GM19467 (cell line): Measurements from ENCODE around the gene REX1BD.
"Not testable (repeated sequence)": the region's sequence is repeated elsewhere in the genome, so short reads cannot be mapped to it uniquely, and the experiment has no call there.

ENCODE experiments used
- ATAC-seq: cut with Tn5 transposase; IDR thresholded peaks from one replicate; pipeline ENCODE4 v1.9.1; 2021; ENCODE audit warnings: mild to moderate bottlenecking, moderate library complexity; ENCODE audit not compliant: unreplicated experiment

Gene REX1BD

GRCh38 chr19:18576383-18576782 is 12.2 kb upstream of the REX1BD start:
- ATAC-seq: no peak

DNA sequence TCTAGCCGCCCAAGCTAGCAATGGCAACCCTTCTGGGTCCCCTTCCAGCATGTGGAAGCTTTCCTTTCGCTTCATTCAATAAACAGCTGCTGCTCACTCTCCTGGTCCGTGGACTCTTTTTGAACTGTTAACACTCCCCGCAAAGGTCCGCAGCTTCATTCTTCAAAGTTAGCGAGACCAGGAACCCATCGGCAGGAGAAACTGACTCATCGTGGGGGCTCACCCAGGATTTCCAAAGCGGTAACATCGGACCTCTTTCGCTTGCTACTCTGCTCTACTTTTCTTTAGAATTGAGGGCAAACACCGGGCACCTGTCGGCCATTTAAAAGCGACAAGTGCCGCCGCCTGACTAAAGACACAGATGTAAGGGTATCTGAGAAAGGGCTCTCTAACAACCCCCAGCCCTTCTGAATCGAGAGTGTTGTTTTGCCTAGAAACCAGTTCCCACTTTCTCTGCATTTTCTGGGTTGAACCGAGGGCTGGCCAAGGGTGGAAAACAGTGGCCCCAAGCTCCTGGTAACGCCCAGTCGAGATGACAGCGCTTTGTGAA is 11.2 kb upstream of the REX1BD start:
- no peak for ATAC-seq

- no peak for ATAC-seq
Measured at GRCh38 chr19:18580311-18580710, 8.3 kb upstream of the REX1BD start.

DNA sequence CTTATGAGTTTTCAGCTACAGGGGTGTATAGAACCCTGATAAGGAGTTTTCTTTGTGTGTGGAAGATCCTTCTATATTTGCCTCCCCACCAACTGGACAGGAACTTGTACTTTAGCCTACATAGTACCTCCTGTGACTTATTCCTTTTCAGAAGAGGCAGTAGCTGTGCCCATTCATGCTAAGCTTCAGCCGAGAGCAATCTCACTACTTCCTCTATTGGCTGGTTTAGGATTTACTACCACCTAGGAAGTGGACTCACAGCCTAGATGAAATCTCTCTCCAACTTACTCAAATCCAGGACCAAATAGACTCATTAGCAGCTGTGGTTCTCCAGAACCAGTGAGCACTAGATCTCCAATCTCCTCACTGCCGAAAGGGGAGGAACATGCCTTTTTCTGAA is 2.3 kb upstream of the REX1BD start:
- ATAC-seq: no peak

DNA sequence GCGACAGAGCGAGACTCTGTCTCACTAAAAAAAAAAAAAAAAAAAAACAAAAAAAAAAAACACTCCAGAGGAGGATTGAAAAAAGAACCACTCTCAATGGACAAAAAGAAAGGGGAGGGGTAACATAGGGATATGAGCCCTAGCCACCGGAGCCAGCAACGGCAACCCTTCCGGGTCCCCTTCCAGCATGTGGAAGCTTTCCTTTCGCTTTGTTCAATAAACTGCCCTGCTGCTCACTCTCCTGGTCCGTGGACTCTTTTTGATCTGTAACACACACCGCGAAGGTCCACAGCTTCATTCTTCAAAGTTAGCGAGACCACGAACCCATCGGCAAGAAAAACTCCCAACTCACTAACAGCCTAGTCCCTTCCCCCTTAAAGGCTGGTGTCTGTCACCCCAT is 1.0 kb upstream of the REX1BD start:
- ATAC-seq: no peak

GRCh38 chr19:18587962-18588610 is 512 bp upstream of the REX1BD start:
- ATAC-seq: peak; percentile 20

DNA sequence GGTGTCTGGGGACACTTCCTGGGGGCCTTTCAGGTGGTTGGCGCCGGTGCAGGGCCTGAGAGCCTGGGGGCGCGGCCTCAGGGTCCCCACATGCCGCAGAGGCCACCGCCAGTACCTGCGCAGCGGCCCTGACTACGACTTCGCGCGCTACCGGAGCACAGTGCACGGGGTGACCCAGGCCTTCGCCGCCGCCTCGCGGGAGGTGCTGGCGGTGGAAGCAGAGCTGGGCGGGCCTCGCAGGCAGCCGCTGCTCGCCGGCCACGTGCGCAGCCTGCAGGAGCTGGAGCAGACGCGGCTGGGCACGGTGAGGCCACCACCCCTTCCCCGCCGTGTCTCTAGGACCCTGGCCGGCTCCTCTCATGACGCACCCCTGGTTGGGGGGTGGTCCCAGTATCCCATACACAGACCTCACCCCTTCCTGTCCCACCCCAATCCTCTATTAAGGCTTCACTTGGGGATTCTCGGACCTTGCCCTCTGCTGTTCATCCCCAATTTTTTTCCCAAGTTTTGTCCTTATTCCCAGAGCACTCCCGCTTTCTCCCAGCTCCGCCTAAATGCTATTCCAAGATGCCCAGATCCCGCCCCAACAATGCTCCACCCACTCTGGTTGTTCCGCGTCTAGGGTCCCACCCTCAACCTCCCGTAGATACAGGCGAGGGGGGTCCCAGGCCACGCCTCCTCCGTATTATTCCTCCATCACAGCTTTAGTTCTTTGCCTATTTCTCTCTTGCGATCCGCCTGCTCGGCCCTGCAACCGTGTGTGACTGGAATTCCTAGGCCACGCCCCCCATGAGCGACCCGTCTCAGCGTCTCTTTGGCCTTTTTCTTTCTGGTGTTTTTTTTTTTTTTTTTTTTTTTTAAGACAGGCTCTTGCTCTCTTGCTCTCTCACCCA is 1.0 kb downstream of the REX1BD start:
- peak; percentile 22 for ATAC-seq

DNA sequence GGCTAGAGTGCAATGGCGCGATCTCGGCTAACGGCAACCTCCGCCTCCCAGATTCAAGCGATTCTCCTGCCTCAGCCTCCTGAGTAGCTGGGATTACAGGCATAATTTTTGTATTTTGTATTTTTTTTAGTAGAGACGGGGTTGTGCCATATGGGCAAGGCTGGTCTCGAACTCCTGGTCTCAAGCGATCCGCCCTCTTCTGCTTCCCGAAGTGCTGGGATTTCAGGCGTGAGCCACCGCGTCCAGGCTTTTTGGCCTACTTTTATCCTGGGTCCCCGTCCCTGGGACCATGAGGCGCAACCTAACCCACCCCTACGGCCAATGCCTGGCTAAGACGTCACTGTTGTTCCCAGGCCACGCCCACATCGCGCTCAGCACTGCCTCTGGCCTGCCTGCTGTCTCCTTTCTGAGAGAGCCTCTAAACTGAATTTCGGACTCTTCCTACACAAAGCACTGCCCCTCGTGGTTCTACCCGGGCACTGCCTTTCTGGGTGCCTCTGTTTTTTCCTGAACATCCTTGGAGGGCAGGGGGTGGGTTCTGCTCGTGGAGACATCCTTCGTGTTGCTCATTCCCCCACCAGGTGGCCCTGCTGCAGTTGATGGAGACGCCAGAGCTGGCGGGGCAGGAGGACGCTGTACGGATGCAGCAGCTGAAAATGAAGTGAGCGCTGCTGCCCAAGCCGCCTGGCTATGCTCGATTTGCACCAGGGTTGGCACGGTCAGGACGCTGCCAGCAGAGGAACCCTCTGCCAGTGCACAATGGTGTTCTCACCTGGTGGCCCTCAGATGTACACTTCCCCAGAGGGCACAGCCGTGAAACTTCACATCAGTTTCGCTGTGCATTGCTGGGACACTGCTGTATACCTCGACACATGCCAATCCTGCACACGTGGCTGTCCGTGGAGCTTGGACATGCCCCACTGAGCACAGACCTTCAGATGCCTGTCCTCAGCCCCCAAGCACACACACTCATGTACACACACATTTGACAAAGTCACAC is 2.0 kb downstream of the REX1BD start:
- ATAC-seq: no peak

- ATAC-seq: no peak
Measured at GRCh38 chr19:18591735-18592385, 3.3 kb downstream of the REX1BD start.

DNA sequence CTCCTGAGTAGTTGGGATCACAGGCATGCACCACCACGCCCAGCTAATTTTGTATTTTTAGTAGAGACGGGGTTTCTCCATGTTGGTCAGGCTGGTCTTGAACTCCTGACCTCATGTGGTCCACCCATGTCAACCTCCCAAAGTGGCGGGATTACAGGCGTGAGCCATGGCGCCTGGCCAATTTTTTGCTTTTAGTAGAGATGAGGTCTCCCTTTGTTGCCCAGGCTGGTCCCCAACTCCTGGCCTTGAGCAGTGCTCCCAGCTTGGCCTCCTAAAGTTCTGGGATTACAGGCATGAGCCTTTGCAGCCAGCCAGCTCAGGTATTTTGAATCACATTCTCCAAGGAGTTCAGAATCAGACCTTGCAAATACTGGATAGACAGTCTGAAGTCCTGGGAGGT is 4.1 kb downstream of the REX1BD start:
- not testable (repeated sequence) for ATAC-seq

- ATAC-seq: no peak
Measured at GRCh38 chr19:18593367-18594095, 4.9 kb downstream of the REX1BD start.

DNA sequence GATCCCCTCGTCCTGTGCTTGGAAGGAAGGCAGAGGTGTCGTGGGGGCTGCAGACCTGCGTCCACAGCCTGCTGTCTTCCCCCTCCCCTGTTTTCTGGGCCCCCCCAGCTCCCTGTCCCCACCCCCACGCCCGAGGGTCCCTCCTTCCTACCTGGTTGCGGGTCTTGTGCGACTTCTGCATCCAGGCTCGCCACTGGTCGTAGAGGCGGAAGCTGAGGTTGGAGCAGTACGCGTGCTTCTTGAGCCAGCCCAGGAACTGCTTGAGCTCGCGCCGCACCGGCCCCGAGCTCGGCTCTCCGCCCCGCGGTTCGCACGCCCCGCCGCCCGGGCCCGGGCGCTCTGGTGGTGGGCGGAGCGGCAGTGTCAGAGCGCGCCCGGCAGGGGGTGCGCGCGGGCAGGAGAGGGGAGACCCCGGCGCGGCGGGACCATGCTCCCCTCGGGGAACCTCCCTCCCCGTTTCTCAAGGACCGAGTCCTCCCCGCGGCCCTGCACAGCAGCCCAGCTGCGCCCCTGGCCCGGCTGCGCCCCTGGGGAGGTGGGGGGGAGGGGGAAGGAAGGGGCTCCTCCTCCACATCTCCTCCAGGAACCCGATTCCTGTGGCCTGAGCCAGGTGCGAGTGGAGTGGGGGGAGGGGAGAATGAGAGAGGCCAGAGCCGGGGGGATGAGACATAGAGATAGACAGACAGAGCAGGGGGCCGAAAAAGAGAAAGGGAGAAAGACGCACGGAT is 5.7 kb downstream of the REX1BD start:
- ATAC-seq: no peak

DNA sequence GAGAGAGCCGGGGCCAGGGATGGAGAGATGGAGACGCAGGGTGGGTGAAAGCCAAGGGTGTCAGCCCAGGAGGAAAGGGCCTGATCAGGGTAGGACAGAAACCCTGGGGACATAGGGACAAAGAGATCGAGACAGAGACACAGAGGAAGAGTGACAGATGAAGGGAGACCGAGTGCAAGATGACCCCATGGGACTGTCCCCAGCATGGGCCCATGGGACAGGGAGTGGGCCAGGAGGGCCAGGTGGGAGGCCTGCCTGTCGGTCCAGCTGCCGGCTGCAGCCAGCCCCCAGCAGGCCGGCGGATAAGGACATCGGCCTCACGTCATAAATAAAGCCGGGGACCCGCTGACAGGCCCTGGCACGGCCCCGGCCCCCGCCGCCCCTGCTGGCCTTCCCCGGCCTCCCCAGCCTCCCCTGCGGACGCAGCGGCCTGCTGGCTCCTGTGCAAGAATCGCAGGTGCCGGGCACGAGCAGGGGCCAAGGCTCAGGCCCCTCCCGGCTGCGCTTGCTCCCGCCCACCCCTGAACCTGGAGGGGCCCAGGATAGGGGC is 6.3 kb downstream of the REX1BD start:
- no peak for ATAC-seq

DNA sequence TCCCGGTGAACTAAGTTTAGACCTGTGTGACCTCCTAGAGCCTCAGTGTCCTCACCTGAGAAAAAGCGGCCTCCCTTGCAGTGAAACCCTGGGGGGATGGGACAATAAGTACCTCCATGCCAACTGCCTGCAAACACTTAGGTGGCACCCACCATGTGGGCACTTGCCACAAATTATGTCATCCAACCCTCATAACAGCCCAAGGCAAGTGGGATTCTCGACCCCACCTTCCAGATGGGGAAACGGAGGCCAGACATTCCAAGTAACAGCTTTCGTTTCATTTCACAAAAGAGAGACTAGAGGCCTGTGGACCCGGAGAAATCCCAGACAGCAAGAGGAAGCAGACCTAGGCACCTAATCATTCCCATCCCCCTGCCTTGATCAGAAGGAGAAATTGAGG is 6.9 kb downstream of the REX1BD start:
- ATAC-seq: no peak

DNA sequence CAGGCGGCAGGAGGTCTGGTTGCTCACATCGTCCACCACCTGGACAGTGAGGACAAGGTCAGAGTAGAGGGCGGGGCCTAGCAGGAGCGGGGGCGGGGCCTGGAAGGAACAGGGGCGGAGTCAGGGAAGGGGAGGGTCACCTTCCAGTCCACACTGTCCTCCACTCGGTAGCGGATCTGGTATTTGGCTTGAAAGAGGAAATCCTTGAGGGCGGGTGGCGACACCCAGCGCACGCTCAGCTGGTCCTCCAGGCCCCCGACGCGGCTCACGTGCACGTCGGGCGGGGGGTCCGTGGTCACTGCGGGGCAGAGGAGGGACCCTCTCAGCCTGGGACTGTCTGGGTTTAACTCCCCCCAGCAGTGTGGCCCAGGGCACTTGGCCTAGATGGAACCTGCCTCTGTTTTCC is 8.2 kb downstream of the REX1BD start:
- no peak for ATAC-seq

GRCh38 chr19:18597809-18598660 is 9.4 kb downstream of the REX1BD start:
- ATAC-seq: no peak

DNA sequence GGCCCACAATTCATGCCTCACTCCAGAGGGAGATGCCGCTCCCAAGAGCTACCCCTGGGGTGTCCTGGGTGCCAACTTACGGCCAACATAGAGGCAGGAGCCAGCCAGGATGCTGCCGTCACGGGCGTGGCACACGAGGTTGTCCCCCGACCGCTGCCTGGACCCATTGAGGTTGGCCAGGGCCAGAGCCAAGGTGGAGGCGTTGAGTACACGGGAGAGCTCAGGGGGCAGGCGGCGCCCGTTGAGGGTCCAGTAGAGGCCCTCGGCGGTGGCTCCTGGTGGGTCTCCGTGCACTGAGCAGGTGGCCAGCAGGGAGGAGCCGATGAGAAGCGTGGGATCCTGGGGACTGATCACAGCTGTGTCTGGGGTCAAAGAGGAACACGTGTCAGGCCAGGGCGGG is 10.9 kb downstream of the REX1BD start:
- no peak for ATAC-seq
